HG02870 (cell line): Measurements from ENCODE around the gene COG3.

Source experiments
- ATAC-seq: cut with Tn5 transposase; IDR thresholded peaks from one replicate; pipeline ENCODE4 v1.9.1; 2021; ENCODE audit warnings: mild to moderate bottlenecking, moderate library complexity; ENCODE audit not compliant: unreplicated experiment

The COG3 gene

DNA sequence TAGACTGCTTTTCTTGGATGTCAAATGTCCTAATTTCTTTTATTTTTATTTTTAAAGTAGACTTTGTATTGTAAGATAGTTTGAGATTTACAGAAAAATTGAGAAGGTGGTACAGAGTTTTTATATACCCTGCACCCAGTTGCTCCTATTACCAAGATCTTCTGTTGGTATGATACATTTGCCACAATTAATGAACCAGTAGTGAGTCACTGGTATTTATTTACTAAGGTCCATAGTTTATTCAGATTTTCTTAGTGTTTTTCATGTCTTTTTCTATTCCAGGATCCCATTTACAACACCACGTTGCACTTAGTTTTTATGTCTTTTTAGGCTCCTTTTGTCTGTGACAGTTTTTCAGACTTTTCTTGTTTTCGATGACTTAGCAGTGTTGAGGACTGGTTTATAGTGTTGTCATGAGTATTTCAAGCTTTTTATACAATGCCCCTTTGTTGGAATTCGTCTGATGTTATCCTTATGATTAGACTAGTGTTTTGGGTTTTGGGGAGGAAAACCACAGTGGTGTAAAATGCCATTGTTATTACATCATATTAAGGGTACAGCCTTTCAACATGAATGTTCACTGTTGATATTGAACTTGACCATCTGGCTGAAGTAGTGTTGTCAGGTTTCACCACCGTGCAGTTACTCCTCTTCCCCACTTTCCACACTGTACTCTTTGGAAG is 35.9 kb downstream of the COG3 start:
- no peak for ATAC-seq

DNA sequence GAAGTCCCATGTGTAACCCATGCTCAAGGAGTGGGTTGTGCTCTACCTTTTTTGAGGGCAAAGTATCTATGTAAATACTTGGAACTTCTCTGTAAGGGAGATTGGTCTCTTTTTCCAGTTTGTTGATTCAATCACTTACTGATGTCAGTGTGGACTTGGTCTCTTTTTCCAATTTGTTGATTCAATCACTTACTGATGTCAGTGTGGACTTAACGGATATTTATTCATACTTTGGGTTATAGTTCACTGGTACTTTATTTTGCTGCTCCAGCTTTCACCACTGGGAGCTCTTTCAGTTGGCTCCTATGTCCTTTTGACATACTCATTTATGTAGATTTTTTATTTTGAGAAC is 36.4 kb downstream of the COG3 start:
- ATAC-seq = no peak

DNA sequence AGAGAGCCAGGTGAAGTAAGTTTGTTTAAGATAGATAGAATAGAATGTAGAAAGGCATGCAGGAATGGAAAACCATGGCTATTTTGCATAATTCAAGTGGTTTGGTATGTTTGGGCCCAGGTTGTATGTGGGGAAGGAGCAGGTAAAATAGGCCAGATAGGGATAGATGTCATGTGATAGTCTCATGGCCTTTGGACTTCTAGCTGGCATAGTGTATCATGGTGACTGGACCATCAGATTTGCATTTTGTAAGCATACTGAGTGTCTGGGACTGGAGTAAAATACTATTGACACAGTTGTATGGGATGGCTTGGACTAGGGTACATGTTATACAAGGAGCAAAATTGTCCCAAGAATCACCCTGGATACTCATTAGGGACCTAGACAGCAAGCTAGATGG is 38.9 kb downstream of the COG3 start:
- no peak for ATAC-seq

DNA sequence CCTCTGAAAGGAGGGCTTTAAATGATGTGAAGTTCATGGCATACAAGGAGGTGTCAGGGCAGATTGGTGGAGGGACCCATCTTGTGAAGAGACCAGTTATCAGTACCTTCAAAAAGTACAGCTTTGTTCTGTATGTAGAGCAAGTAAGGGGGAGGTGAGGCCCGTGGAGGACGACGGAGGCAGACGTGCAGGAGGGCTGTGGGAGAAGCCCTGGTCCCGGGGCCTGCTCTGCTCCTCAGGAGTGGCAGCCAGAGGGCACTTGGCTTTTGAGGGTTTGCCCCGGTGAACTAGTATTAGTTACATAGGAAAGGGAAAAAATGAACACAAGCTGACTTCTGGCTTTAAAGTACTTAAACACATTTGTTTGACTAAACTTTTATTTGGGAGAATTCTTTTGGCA is 42.1 kb downstream of the COG3 start:
- no peak for ATAC-seq

DNA sequence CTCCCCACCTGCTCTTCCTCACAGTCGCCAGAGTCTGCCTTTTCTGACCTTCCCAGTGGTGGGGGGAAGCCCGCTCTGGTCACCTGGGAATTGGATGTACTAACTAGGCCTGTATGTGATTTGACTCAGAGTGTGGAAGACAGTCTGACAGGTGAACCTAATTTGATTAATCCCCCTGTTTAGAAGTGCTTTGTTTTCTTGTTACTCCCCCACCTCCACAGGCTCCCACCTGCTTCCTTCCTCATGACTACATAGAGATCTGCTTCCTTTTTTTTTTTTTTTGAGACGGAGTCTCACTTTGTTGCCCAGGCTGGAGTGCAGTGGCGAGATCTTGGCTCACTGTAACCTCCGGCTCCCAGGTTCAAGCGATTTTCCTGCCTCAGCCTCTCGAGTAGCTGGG is 44.0 kb downstream of the COG3 start:
- no peak for ATAC-seq

DNA sequence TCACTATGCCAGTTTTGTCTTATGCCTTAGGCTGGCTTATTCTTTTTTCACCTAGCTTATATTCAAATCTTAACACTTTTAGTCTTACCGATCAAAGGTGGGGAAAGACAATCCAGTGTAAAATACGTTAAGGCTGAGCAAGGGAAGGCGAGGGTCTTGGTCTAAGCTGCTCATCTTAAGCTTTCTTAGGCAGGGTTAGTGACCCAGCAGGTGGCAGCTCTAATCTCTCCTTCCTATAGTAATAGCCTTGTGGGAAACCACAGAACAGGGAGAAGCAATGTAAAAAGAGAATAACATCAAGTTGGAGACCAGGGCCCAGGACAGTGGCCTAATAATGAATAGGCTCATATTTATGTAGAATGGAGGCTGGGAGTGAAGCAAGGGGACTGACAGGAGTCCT is 45.9 kb downstream of the COG3 start:
- no peak for ATAC-seq

DNA sequence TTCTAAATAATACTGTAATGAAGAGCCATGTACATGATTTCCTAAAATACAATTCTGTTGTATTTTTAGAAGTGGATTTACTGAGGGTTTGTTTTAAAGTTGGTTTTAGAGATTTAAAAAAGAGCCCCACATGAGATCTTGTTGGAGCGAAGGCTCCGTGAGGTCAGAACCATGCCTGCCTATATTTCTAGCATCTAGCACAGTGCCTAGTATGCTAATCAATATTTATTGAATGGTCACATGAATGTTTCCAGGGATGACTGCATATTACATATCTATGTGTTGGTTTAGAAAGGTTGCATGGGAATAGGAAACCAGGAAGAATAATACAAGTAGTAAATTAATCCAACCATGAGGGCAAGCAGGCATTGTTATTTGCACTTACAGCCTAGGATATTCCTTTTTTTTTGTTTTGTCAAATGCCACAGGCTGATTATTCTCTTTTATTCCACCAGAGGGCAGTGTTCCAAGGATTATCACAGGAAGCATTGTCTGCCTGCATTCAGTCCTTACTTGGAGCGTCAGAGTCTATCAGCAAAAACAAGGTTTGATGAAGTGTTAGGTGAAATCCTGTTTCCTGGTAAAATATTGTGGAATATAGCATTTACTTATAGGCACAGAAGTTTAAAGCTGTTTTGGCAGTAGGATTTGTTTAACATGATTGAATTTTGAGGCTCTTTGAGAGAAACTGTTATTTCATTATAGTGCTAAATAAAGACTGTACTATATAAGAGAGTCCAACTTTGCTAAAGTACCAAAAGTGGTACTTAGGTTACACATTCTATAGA is 46.8 kb downstream of the COG3 start:
- ATAC-seq = no peak

DNA sequence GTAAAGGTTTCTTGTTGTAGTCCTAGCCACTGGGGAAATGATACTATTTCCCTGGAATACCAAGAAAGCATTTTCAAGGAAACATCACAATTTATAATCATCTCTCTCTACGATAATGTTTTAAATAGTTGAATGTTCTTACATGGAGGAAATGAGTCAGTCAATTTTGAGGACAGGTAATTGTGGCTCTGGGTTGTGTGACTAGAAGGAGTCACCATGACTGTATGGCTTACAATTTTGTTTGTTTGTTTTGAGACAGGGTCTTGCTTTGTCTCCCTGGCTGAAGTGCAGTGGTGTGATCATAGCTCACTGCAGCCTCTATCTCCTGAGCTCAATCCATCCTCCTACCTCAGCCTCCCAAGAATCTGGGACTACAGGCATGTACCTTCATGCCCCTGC is 47.4 kb downstream of the COG3 start:
- ATAC-seq = no peak

DNA sequence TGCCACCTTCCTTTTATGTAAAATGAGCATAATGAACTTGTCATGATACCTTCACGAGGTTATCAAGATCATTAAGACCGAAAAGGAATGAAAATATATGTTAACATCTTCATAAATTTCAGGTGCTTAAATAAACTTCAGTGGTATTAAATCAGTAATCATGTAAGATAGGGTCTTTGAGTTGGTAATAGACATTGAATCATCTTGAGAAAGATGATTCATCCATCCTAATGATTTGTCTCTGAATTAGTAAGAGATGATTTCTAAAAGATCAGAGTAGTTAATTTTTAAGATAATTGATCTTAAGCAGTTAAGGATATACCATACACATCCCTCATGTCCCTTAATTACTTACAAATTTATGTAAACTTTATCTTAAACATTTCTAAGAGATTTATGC is 52.0 kb downstream of the COG3 start:
- no peak for ATAC-seq

DNA sequence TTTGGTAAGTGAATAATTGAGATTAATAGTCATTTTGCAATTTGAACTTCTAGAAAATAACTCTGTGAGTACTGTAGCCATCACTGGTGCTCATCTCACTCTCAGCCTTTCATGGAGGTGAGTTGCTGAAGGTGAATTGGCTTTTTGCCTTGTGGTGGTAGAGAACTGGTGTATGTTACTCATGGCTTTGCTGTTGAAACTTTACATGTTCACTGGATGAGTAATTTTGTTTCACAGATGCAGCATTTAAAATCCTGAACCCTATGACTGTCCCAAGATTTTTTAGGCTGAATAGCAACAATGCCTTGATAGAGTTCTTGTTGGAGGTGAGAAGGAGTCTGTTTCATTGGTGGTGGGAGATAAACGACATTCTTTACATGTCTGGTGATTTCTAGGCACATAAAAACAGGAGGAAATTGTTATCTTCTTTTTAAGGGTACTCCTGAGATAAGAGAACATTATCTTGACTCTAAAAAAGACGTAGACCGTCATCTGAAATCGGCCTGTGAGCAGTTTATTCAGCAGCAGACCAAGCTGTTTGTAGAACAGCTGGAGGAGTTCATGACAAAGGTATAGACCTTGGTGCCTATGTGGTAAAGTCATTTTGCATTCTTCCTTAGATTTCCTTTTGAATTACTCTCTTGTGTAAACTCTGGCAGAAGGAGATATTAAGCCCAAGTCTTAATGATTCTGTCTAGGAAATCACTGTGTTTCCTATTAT is 53.9 kb downstream of the COG3 start:
- ATAC-seq = no peak

DNA sequence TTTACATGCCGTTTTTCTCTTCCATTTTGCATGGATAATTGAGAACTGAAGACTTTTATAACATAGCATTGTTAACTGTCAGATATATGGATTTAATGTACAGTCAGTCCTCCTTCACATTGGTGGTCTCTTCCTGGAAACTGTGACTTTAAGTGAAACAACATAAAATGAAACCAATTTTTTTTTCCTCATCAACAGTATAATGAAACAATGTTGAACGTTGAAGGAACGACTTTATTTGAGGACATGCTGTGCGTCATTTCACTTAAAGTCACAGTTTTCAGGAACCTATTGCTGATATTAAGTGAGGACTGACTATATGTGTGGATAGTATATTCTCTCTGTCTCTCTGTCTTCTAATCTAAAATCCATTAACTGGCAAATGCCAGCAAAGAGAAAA is 54.8 kb downstream of the COG3 start:
- ATAC-seq = no peak

DNA sequence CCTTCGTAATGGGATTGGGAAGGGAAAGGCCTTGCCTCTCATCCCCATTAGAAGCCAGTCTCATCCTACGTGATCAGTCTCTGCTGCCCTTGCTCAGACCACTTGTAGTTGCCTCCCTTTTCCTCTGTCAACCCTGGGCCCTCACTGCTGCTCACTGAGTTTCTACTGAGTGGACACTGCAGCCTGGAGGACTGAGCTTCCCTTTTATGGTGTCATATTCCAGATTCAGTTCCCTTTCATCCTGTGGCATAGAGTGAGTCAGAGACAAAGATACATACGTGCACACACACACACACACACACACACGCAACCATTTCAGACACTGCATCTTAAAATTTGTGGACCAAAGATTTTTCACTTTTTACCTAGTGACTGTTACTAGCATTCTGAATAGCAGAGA is 56.6 kb downstream of the COG3 start:
- ATAC-seq = no peak

DNA sequence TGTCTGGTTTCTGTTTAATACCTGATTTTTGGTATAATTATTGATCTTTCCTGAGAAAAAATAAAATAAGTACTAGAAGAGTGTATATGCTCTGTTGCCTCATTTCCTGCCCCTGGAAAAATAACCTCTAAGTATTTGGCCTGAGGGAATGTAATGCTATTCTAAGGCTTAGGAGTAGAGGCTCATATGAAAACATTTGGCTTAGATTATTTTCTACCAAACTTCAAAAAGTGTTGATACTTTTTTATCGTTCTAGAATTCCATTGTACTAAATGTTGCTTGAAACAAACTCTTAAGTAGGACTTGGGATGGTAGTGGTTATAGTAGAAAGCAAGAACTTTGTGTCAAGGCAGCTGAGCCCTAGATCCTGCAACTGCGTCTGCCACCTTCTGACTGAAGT is 57.8 kb downstream of the COG3 start:
- no peak for ATAC-seq

DNA sequence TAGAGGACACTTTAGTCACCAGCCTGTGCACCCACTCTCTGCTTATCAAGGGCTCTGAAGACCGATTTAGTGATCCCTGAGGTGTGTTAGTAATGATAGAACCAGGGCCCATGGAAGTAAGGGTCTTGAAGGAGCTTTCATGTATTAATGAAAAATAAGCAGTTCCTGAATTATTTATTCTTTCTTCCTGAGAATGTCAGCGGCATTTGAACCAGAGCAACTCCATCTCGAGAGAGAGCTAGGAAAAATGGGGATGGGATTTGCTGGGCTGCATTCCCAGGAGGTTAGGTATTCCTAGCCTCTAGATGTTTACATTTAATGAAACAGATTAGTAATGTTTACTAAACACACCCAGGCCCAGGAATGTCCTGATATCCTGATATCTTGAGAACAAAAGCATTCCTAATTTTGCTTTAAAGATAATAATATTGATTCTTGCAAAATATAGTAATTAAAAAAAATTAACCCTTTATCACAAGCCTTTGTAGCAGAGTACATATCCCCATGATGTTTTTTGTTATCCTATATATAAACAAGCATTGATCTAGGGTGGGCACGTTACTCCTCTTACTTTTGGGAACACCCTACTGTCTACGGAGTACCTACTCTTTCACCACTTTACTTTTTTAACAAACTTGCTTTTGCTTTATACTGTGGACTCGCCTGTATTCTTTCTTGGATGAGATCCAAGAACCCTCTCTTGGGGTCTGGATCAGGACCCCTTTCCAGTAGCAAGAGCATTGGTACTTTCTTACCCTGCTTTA is 63.1 kb downstream of the COG3 start:
- ATAC-seq = no peak

DNA sequence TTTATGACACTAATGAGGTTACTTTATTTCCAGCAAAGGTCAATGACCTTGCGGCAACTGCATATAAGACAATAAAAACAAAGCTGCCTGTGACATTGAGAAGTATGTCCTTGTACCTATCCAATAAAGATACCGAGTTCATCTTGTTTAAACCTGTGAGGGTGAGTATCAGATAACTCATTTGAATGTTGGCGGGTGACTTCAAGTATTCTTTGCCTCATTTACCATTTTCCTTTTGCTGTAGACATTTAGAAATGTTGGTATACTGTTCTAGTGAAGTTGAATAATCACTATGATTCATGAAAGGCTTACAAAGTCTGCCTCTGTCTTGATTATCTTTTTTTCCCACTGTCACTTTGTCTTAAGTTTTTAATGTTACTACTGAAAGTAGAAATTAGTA is 65.0 kb downstream of the COG3 start:
- ATAC-seq = no peak

DNA sequence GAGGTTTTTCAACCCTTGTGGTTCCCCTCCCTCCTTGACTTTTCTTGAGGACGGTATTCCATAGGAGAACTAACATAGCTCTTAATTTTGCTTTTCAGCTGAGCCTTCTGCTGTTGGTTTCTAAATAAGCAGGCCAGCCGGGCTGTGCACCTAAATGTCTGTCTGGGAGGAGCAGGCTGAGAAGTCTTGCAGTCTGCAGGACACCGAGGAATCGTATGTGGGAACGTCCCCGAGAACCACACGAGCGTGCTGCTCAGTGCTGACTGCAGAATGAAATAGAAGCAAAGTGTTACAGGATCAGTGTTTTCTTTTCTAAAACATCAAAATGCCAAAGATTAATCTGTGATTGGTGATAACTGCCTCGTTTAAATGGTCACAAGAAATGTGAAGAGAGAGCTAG is 69.9 kb downstream of the COG3 start:
- ATAC-seq = no peak

DNA sequence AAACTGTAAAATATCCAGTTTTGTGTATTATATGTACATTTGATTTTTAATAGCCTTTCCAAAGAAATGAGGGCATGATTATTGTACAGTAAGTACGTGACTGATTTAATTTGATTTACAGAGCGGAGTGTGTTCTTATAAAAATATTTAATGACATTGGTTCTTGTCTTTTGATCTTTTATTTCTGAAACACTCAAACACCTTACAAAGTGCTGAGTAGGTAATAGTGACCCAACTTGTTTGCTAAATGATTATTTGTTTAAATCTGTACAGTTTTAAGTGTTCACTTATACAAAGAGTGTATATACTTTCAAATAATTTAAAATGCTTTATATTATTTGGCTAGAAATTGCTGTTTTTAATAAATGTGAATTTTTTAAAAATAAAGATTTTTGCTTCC is 71.5 kb downstream of the COG3 start:
- no peak for ATAC-seq

DNA sequence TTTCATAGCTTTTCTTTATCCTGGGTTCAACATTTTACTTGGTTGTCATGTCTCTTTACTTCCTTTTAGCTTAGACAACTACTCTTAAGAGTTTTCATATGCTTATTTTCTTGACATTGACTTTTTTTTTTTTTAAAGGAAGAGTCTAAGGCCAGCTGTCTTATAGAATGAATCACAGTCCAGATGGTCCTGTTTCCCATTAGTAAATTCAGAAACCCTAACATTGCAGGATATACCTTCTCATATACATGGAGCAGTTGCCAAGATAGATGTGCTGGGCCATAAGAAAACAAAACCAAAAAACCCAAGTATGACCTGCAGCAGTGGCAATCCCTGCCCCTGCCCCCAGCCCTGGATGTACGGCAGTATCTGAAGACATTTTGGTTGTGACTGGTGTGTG is 72.8 kb downstream of the COG3 start:
- no peak for ATAC-seq

DNA sequence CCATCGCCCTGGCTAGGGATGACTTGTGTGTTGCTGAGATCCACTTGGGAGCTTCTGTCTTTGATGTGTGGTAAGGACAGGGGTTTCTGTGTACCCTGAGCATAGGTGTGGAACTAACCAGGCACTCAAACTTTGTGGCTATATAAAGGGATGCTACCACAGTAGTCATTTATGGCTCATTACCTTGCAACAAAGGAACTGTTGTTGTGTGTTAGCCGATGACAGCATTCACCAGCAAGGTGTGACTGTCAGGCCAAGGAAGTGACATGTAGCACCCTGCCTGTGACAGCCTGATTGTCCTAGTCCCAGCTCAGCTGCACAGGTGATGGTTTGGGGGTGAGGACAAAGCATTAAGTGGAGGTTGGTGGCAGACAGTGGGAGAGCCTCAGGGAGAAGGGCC is 73.6 kb downstream of the COG3 start:
- no peak for ATAC-seq

DNA sequence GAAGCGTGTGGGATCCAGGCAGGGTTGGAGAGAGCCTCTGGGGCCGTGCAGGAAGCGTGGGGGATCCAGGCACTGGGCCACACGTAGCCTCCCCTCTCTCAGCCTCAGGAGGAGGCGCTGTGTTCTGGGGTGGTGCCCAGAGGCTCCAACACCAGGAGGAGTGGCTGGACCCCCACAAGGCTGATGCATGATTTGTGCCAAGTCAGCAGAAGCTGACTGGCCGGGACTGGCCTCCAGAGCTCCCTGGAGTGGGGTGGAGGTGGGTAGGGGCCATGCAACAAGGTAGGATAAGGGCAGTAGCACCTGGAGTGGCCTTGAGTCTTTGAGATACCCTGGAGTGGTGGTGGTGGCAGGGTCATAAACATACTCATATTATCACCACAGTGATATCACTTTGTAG is 75.5 kb downstream of the COG3 start:
- ATAC-seq = no peak

DNA sequence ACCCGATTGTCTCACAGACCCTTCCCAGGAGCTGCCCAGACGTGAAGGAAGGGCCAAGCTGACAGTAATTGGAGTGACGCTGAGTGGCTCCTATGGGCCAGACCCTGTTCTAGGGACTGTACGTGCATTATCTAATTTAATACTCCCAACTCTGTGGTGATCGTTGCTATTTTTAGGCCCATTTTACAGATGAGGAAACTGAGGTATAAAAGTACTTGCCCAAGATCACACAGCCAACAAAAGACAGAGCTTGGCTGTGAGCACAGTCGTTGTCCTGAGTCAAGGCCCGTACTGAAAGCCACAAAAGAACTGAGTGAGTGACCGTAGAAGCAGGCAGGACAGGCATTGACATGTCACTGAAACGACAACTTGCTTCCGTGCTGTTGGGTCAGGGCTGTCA is 76.1 kb downstream of the COG3 start:
- no peak for ATAC-seq

DNA sequence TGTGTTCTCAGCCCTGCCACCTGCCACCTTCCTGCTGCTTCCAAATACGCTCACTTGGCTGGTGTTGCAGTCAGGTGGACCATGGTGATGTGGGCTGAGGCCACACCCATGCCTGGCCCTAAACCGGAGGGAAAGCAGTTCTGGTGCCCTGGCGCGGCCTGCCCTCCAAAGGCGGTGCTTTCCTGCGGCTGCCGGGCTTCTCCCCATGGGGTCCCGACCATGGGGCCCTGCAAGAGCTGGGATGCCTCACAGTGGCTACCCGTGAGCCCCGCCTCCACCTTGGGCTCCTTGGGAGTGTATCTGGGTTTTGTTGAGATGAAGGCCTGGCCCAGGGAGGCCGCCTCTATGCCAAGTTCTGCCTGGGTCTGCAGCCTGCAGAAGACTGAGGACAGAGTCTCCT is 77.1 kb downstream of the COG3 start:
- no peak for ATAC-seq
